ENCODE results near the gene ART4.

ART4 gene

GRCh38 chr12:14871247-14871646 lies 27.9 kb upstream of the ART4 start (continued):
- TF ChIP-seq TSHZ2 (CRISPR knock-in tag; IDR thresholded peaks at IDR 0.05) = no peak
- no peak for TF ChIP-seq PATZ1 (CRISPR knock-in tag; IDR thresholded peaks at IDR 0.05; ENCODE audit: borderline replicate concordance)

GRCh38 chr12:14868916-14869506 lies 25.7 kb upstream of the ART4 start:
- TF ChIP-seq GLIS3 (CRISPR knock-in tag; IDR thresholded peaks at IDR 0.05) (no peak), PATZ1 (CRISPR knock-in tag; IDR thresholded peaks at IDR 0.05; ENCODE audit: borderline replicate concordance) (no peak), ARNTL (CRISPR knock-in tag; IDR thresholded peaks at IDR 0.05; ENCODE audit: borderline replicate concordance, low read depth) (no peak), ESRRG (CRISPR knock-in tag; IDR thresholded peaks at IDR 0.05) (no peak), ZFP30 (CRISPR knock-in tag; IDR thresholded peaks at IDR 0.05) (no peak), TCF4 (CRISPR knock-in tag; IDR thresholded peaks at IDR 0.05; ENCODE audit: borderline replicate concordance) (no peak), OSR1 (CRISPR knock-in tag; IDR thresholded peaks at IDR 0.05) (no peak), ZNF8 (CRISPR knock-in tag; IDR thresholded peaks at IDR 0.05) (no peak), CREB5 (CRISPR knock-in tag; IDR thresholded peaks at IDR 0.05; ENCODE audit: low read depth) (no peak), BACH2 (CRISPR knock-in tag; IDR thresholded peaks at IDR 0.05; ENCODE audit: borderline replicate concordance) (no peak), ZFP3 (CRISPR knock-in tag; IDR thresholded peaks at IDR 0.05) (no peak), ZNF70 (CRISPR knock-in tag; IDR thresholded peaks at IDR 0.05) (no peak), CSDC2 (CRISPR knock-in tag; IDR thresholded peaks at IDR 0.05) (no peak), SNAI2 (CRISPR knock-in tag; IDR thresholded peaks at IDR 0.05) (no peak), ISL1 (CRISPR knock-in tag; IDR thresholded peaks at IDR 0.05) (no peak), PPARA (CRISPR knock-in tag; IDR thresholded peaks at IDR 0.05; ENCODE audit: borderline replicate concordance) (no peak), CSRNP3 (CRISPR knock-in tag; IDR thresholded peaks at IDR 0.05) (no peak), POU6F1 (CRISPR knock-in tag; IDR thresholded peaks at IDR 0.05; ENCODE audit: borderline replicate concordance, low read depth) (no peak), TOX (CRISPR knock-in tag; IDR thresholded peaks at IDR 0.05; ENCODE audit: borderline replicate concordance) (no peak)
- ATAC-seq = no peak

Data from SK-N-SH treated with all-trans-retinoic acid at 6 μM for 48 hours (cell line).